ENCODE measurements around the gene UBAC2.

- TF ChIP-seq CTCF (conservative IDR thresholded peaks at IDR 0.05) (no peak), EZH2 (IDR thresholded peaks at IDR 0.05; ENCODE audit: low read depth) (no peak)
Measured at GRCh38 chr13:99268822-99269221, 68.2 kb downstream of the UBAC2 start.

All from PC-9 (cell line).